ENCODE data around the gene LGI4. TPM values are rescaled to one million over a fixed set of nuclear protein-coding genes. Genes with fewer than 3 reads are reported as not detected.

LGI4 gene
- total RNA-seq, 1 experiment from 2014 or later = 3.2 TPM

- Histone ChIP-seq H3K56ac (ENCODE audit: insufficient read length, low read depth, low read length) (no peak overlapping the region), H4K5ac (ENCODE audit: insufficient read length, low read depth, low read length) (no peak overlapping the region), H3K27me3 (ENCODE audit: insufficient read depth, low read length) (no peaks in the 10 kb centered on the region; the same call in 1 of the 2 replicates), H3K4ac (ENCODE audit: low read depth, low read length) (no peak overlapping the region), H2BK120ac (ENCODE audit: low read depth, low read length, poor library complexity, severe bottlenecking) (no peak overlapping the region), H3K79me2 (ENCODE audit: insufficient read depth, low read length) (no peaks in the 10 kb centered on the region), H4K8ac (replicated peaks; ENCODE audit: insufficient read length, low read depth, low read length) (no peak overlapping the region), H3K18ac (ENCODE audit: insufficient read length, low read depth, low read length) (no peak overlapping the region), H3K27ac (ENCODE audit: insufficient read length, low read depth, low read length) (no peak overlapping the region), H3K9me3 (ENCODE audit: control insufficient read depth, low read depth, low read length) (no peaks in the 10 kb centered on the region), H3T11ph (ENCODE audit: low read length) (no peak overlapping the region), H2BK5ac (ENCODE audit: insufficient read length, low read length) (no peak overlapping the region), H3K23me2 (ENCODE audit: insufficient read length, low read depth, low read length, poor library complexity, severe bottlenecking) (no peaks in the 10 kb centered on the region), H3K23ac (ENCODE audit: insufficient read length, low read depth, low read length) (no peak overlapping the region), H2BK15ac (ENCODE audit: low read depth, low read length) (no peak overlapping the region), H2BK20ac (ENCODE audit: low read depth, low read length, poor library complexity, severe bottlenecking) (no peak overlapping the region), H3K14ac (ENCODE audit: insufficient read depth, low read length) (no peak overlapping the region), H2AK5ac (ENCODE audit: insufficient read length, low read length) (no peak overlapping the region), H2BK12ac (ENCODE audit: insufficient read length, low read depth, low read length) (no peak overlapping the region), H3K4me1 (ENCODE audit: insufficient read depth, low read length) (no peaks in the 10 kb centered on the region), H3K79me1 (ENCODE audit: insufficient read depth, low read depth, low read length, poor library complexity, severe bottlenecking) (no peaks in the 10 kb centered on the region), H3K9ac (ENCODE audit: extremely low read depth, insufficient read length, low read length) (no peak overlapping the region), H2AFZ (ENCODE audit: low read length) (no peak overlapping the region), H4K20me1 (ENCODE audit: control insufficient read depth, insufficient read depth, insufficient read length) (no peaks in the 10 kb centered on the region), H3K4me2 (ENCODE audit: insufficient read depth, insufficient read length, low read length) (no peak overlapping the region), H4K91ac (ENCODE audit: insufficient read length, low read depth, low read length) (no peak overlapping the region)
- Mint-ChIP-seq H3K4me1 (peaks cover 6 to 8% of the 10 kb centered on the region in 2 experiments), H3K36me3 (ENCODE audit: insufficient read depth in 1 of 3, low read depth in 3 of 3) (peaks cover 0 to 5% (median 3%) of the 10 kb centered on the region in 3 experiments; a peak in 3 of 7 replicates), H3K4me3 (no peak overlapping the region), H3K9me3 (peaks cover 8 to 9% of the 10 kb centered on the region in 2 experiments), H3K27me3 (ENCODE audit: low read depth) (peaks cover 8% of the 10 kb centered on the region), H3K27ac (no peak overlapping the region; a peak in 1 of 7 replicates)
- no CpG with 5 or more reads among the region's 2 CpGs for whole genome bisulfite sequencing (ENCODE audit: extremely low coverage, insufficient read length, low lambda C conversion rate)
- DNase-seq = peak; percentile 7
- TF ChIP-seq, protein P1, sequence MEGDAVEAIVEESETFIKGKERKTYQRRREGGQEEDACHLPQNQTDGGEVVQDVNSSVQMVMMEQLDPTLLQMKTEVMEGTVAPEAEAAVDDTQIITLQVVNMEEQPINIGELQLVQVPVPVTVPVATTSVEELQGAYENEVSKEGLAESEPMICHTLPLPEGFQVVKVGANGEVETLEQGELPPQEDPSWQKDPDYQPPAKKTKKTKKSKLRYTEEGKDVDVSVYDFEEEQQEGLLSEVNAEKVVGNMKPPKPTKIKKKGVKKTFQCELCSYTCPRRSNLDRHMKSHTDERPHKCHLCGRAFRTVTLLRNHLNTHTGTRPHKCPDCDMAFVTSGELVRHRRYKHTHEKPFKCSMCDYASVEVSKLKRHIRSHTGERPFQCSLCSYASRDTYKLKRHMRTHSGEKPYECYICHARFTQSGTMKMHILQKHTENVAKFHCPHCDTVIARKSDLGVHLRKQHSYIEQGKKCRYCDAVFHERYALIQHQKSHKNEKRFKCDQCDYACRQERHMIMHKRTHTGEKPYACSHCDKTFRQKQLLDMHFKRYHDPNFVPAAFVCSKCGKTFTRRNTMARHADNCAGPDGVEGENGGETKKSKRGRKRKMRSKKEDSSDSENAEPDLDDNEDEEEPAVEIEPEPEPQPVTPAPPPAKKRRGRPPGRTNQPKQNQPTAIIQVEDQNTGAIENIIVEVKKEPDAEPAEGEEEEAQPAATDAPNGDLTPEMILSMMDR (conservative IDR thresholded peaks at IDR 0.05) = no peak
Observed at GRCh38 chr19:35178701-35179100, 43.8 kb upstream of the LGI4 start.
